ENCODE data around the gene OR9Q1.
"Not testable (repeated sequence)": the region's sequence is repeated elsewhere in the genome, so short reads cannot be mapped to it uniquely, and the experiment has no call there.

The OR9Q1 gene, protein sequence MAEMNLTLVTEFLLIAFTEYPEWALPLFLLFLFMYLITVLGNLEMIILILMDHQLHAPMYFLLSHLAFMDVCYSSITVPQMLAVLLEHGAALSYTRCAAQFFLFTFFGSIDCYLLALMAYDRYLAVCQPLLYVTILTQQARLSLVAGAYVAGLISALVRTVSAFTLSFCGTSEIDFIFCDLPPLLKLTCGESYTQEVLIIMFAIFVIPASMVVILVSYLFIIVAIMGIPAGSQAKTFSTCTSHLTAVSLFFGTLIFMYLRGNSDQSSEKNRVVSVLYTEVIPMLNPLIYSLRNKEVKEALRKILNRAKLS

DNA sequence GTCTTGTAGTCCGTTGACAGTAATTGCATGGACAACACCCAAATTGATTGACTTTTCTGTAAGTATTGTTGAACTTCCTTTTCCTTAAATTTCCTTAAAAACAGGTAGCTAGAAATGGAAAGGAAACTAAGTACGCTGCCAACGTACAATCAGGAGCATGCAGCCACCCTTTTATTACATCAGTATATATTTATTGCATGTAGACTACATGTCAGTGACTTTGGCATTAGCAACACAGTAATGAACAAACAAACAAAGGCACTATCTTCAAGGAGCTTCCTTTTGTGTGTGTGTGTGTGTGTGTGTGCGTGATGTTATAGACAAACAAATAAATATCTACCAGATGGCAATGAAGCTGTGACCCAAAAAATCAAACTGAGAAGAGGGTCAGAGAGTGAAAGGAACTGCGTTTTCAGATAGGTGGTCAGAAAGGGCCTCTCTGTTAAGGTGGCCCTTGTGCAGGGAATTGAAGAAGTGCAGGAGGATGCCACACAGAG, at the start of gene OR9Q1:
Gene OR9Q1 (plus strand): TSS at position 447 of the 497 bp plus-strand sequence. CDS start 155,564 bp downstream, outside the sequence.
- DNase-seq: no peak

DNA sequence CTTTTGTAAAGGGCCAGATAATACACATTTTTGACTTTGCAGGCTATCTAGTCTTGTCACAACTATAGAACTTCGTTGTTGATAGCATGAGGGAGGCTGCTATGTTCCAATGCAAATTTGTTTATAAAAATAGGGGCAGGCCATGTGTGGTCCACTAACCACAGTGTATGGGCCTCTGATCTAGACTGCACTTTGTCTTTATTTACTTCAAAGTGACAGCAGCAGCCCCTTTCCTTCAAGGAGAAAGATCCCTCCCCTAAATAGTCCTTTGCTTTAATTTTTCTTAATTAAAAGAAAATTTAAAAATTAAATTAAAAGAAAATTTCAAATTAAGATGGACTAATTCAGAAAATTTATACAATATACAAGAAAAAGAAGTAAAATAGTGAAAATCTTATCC, 49.5 kb upstream of the OR9Q1 start:
- DNase-seq: no peak

DNA sequence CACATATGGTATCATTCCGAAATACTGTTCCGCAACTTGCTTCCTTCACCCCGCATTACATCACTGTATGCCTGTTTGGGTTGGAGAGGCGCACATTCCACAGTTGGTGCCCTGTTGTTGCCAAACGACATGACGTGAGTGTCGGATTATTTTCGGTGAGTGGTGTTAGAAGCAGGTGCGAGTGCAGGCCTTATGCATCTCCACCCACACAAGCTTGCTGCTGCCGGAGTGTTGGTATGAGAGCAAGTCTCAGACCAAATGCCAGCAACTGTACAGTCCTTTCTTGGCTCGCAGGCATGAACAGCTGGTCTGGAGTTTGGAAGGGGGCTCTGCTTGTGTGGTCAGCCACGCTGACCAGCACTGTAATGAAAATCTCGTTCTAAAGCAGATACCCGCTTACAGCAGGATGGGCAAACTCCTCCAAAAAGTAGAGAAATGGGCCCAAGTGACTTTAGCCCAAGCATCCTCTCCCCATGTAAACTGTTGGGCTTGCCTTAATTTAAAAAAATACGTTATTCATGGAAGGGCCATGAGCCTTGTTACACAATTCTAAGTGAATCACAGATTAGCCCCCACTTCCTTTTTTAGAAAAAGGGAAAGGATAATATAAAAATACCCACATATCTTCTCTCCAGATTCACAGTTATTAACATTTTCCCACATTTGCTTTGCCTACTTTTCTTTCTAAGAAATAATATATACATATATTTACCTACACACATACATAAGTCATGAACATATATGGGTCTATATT, 48.7 kb upstream of the OR9Q1 start:
- DNase-seq: no peak

DNA sequence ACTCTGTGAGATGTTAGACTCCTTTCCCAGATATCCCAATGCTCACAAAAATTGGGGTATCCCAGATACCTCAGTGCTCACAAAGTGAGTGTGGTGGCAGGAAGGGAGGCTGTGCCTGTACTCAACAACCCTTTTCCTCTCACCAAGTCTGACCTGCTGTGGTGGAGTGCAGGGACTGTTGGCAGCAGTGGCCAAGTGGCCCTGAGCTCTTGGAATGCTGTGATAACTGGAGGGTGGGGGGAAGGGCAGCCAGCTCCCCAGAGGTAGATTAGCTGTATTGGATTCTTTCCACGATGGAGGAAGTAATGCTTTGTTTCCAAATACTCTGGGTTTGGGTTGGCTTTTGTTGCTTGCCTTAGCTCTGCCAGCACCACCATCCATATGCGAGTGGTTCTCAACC, 46.0 kb upstream of the OR9Q1 start:
- DNase-seq: no peak

DNA sequence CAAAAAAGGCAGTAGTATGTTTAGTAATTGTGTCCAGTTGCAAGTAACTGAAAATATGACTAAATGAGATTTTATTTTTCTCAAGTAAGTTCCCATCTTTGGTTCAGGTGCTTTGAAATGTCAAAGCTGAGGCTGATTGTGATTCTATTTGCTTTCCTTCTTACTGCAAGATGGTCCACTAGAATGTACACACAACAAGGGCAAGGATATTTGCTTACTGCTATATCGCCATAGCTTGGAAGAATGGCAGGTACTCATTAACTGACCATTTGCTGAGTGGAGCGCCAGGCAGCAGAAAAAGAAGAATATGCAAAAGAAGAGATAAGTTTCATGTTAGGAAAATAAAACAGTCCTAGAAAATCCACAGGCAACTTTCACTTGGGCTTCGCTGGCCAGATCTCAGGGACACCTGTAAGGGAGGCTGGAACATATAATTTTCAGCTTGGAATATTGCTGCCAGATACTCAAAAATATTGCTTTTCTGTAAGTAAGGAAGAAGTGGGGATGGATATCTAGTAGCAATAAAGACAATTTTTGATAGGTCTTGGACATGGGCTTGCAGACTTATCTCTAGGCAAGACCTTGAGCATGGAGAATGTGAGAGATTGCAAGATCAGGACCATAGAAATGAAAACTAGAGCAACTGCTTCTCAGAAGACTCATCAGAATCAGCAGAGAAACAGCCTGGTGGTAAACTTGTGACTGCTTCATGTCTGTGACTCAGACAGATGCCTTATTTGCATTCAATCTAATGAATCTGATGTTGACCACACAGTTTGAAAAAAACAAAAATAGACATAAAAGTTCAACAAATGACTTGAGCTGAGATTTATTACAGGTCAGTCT, 44.8 kb upstream of the OR9Q1 start:
- no peak for DNase-seq

DNA sequence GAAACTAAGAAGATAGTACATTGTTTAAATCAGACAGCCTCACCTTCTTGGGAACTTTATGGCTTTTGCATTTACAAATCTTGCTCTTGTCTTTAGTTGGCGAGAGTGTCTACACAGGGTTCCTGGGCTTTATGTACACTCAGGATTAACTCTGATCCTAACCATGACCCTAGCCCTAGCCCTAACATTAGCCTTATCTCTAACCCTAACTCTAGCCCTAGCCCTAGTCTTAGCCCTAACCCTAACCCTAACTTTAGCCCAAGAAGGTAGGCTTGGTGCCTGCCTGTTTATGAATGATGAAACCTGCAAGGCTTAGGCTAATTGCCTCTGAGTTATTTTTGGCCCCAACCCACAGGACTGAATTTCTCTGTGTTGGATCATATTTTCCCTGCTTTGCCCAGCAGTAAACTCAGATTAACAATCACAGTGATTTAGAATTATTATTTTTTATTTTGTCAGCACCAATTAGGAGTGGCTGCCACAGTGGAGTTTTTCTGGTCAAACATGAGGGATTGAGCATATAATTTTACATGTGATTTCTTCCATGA, 44.1 kb upstream of the OR9Q1 start:
- no peak for DNase-seq

DNA sequence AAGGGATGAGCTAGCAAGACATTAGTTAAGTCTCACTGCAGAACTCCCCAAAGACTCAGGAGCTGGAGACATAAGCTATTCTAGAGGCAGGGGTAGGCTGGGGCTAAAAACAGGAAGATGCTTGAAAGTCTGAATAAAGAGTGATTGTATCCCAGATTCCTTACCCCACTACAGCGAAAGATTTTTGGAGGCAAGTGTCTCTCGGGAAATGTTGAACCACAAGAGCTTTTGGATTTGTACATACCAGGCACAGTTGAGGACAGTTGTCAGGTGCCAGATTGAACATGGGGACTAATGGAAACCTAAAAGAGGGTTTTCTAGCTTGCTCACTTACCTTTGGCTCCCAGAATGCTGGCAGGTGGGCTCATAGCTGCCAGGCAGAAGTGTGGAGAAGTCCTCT, 43.5 kb upstream of the OR9Q1 start:
- DNase-seq: no peak

DNA sequence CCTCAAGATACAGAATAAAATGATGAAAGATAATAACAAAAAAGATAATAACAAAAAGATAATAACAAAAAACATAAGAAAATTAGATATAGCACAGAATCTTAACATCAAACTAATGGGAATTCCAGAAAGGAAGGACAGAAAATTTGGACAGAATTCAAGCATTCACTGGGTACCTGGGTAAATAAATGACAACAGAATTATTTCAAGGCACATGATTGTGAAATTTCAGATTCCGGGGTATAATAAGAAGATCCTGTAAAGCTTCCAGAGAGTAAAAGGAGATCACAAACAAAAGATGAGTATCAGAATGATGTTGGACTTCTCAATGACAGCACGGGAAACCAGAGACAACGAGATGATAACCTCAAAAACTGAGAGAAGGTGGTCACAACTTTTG, 42.1 kb upstream of the OR9Q1 start:
- no peak for DNase-seq

DNA sequence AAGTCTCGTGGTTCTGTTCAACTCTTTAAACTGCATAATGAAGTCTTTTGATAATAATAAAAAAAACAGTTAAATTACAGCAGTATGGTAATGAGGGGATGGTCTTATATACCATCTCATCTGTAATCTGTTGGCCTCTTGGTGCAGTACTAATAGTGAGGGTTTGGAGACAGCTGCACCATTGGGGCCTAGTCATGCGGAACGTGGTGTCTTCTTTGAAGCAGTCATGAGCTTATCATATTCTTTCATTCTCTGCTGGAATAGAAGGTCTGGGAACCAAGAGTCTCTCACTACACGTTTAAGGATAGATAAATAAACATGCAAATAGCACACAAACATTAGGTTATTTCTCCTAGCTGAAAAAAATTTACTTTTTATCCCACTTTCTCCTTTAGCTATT, 40.9 kb upstream of the OR9Q1 start:
- peak in 1 of 3 experiments; percentile 27 for DNase-seq

DNA sequence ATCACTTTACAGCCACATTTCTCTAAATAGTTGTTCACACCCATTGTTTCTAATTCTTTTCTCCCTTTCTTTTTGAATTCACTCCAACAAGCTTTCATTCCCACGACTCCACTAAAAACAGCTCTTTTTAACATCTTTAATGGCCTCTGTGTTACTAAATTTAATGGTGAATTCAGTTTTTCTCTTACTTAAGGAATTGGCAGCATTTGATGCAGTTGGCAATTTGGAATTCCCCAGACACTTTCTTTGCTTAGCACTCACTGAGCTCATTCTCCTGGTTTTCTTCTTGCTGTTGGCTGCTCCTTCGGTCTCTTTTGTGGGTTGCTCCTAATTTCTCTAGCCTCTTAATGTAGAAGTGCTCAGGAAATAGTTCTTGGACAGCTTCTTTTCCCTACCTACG, 40.5 kb upstream of the OR9Q1 start:
- no peak for DNase-seq

DNA sequence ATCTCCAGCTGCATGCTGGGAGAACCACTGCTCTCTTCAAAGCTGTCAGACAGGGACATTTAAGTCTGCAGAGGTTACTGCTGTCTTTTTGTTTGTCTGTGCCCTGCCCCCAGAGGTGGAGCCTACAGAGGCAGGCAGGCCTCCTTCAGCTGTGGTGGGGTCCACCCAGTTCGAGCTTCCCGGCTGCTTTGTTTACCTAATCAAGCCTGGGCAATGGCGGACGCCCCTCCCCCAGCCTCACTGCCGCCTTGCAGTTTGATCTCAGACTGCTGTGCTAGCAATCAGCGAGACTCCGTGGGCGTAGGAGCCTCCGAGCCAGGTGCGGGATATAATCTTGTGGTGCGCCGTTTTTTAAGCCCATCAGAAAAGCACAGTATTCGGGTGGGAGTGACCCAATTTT, 24.2 kb upstream of the OR9Q1 start:
- DNase-seq: not testable (repeated sequence)

DNA sequence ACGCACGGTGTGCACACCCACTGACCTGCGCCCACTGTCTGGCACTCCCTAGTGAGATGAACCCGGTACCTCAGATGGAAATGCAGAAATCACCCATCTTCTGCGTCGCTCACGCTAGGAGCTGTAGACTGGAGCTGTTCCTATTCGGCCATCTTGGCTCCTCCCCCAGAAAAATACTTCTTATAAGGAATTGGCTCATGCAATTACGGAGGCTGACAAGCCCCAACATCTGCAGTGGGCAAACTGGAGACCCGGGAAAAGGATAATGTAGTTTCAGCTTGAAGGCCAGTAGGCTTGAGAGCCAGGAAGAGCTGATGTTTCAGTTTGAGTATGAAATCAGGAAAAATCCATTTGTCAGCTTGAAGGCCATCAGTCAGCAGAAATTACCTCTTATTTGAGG, 23.7 kb upstream of the OR9Q1 start:
- DNase-seq: not testable (repeated sequence)

DNA sequence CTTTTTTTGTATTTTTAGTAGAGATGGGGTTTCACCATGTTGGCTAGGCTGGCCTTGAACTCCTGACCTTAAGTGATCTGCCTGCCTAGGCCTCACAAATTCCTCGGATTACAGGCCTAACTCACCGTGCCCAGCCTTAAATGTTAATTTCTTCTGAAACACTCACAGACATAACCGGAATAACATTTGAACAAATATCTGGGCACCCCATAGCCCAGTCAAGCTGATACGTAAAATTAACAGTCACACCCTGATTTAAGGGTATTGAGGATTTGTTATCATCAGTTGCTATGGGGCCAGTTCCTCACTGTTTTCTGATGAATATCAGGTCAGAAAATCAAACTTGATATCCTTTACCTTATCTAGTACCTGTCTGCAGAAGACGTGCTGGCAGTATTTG, 23.0 kb upstream of the OR9Q1 start:
- no peak for DNase-seq

DNA sequence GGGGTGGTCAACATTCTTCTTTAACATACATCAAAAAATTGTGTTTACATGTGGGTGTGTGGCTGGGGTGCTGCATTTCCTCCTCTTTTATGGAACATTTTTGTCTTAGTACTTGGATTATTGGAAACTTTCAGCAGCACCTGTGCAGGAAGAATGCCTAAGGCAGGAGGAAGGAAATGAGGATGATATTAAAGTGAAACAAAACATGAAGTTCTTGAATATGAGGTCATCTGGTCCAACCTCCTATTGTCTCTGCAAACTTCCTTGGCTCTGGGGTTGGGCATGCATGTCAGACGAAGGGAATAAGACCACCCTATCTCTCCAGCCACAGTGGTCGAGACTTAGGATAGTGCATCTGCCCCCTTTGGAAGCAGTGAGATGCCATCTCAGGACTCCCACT, 20.6 kb upstream of the OR9Q1 start:
- no peak for DNase-seq

DNA sequence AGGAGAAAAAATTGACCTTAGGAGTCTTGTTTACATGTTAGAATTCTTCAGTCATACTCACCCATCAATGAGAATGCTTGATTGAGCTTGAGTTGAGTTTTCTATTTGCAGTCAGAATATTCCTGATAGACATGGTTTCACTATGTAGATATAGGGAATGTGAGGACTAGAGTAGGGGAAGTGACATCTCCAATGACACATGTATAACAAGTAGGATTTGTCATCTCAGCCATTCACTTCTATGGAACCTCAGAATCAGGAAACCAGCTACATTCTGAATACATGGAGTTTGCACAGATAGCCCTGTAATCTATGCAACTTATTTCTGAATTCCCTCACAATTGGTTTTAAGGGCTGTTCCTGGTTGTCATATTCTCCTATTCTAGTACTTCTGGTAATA, 20.1 kb upstream of the OR9Q1 start:
- no peak for DNase-seq

DNA sequence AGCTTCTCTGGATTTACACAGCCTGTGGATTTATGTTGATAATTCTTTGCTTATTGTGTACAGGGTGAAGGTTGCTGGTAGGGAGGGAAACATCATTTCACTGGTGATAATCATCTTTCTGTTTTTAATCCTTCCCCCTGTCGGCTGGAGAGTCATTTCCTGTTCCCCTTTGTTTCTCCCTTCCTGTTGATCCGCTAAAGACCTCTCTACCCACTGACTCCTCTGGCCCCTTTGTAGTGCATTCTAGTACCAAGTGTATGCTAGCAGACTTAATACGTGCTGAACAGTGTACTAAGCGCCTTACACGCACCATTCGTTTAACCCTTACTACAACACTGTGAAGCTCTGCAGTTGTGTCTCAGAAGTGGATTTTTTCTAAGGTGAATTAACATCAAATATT, 19.0 kb upstream of the OR9Q1 start:
- DNase-seq: no peak

DNA sequence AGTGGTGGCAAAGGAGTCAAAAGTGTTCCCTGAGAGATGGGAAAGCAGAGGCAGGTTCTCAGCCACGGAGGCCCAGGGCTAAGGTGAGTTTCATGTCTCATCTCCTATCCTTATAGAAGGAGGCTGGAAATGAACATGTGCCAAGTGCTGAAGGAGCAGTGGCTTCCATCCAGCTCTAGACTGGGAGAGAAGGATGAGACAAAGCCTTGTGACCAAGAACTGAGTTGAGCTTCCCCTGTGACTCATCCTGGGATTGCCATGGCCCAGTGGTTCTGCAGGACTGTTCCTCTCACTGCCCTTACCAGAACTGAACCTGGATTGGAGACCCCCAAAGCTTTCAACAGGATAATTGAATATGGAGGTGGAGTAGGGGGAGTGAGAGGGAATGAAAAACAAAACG, 16.7 kb upstream of the OR9Q1 start:
- no peak for DNase-seq

DNA sequence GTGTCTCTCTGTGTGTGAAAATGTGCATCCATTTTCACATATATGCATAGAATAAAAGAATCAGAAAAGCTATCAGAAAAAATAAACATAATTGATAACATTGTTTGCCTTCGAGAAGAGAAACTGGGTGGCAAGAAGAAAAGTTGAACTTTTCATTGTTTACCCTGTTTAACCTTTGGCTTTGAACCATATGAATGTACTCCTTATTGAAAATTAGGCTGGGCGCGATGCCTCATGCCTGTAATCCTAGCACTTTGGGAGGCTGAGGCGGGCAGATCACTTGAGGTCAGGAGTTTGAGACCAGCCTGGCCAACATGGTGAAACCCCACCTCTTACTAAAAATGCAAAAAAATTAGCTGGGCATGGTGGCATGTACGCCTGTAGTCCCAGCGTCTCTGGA, 11.9 kb upstream of the OR9Q1 start:
- DNase-seq: no peak

DNA sequence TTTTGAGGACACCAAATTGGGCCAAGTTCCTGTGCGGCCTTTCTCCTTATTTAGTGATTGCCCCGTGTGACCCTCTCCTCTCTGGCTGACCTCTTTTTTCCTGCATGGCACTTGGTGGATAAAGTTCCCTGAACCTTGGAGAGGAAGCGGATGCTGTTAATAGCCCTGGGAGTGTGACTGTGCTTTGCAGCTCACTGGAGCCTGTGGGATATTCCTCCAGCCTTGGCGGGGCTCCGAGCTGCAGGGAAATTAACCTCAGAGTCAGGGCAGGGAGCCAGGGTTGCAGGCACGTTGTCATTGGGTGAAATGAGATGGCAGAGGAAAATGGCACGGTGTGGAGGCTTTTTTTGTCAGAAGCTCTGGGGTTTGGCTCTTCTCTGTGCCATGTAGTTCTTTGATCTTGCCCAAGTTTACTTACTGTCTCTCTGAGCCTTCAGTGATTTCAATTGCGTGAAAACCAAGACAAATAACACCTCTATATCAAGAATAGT, 965 bp downstream of the OR9Q1 start:
- no peak for DNase-seq

DNA sequence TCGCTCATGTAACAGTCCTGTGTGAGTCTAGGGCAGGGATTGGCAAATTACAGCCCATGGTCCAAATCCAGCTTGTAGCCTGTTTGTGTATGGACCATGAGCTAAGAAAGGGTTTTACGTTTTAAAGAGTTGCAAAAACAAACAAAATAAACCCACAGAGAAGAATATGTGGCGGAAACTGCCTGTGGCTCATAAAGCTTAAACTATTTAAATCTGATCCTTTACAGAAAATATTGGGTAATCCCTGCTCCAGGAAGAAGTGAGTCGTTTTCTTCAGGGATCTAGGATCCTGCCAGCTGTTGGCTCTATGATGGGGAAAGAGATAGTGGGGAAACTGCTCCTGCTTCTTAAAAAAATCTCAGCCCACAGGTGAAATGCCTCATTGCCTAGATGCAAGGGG, 3.7 kb downstream of the OR9Q1 start:
- no peak for DNase-seq

DNA sequence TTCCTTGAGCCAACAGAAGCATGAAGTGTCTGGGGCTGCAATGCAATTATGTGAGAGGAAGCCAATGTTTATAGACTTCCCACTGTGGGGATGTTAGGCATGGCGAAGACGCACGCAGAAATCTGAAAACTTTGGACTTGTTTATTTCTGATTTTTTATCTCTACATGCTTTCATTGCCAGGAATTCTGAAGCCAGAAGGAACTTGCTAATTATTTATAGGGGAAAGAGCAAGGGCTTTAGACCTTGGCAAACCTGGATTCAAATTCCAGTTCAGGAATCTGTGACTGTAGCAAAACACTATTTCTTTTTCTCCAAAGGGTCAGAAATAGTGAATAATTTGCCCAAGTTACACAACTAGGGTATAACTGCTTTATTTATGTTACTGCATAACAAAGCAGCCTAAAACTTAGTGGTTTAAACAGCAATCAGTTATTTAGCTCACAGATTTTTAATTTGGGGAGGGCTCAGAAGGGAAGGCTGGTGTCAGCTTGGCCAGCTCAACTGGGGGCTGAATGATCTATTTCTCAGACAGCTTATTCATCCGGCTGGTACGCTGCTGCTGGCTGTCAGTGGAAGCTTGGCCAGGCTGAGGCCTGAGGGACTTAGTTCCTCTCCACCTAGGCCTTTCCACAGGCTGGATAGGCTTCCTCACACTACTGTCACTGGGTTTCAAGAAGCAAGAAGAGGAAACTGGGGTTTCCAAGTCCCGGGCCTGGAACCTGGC, 5.2 kb downstream of the OR9Q1 start:
- no peak for DNase-seq

DNA sequence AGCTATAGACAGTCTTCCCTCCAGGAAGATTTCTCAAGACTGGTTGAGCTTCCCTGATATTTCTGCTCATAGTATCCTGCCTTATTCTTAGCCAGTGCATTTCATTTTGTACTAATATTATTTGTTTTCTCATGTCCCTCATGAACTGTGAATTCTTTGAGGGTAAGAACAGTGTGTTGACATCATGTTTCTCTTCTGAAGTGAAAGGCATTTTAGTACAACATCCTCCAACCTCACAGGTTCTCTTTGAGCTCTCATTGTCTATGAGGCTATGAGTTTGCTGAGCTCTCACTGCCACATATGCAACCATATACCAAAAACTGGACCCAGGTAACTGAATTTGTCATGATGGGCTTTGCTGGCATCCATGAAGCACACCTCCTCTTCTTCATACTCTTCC, 7.0 kb downstream of the OR9Q1 start, which contains the start of gene OR6Q1:
Gene OR6Q1 (plus strand): TSS at position 301 of the 400 bp plus-strand sequence. CDS start 0 bp downstream, at position 301.
- no peak for DNase-seq
